Endometrium (tissue), 2 donors: ENCODE measurements around the gene PRKCH.

Source experiments
- FAIRE-seq: peaks from 2 replicates; lab custom pipeline; 2012; peaks lifted over from hg19 to GRCh38; lab: Jason Lieb, UNC
- donor health status: control.
- donor health status: control.

The PRKCH gene

DNA sequence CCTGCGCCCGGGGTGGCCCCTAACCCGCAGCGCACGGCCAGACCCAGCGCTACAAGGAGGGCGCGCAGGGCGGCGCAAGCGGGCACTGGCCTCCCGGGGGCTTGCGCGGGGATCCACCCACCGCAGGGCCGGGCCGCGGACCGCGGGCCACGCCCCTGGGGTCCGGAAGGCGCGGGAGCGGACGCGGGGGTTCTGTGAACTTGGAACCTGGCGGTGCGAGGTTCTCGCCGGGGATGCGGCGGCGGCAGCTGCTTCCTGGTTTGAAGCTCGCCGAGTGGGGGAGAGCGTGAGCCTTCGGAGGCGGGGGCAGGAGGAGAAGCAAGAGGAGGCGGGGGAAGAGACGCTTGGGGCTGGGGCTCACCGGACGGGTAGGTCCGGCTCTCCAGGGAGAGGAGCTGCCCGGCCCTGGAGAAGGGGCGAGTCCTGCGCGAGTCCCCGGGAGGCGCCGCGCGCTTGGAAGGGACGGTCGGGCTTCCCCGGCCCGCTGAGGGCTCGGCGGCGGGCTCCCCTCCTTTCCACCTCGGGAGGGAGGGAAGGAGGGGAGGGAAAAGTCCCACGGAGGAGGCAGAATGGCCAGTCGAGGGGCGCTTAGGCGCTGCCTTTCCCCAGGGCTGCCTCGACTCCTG lies at the start of gene PRKCH:
PRKCH (plus strand) TSS at position 195 of the 626 bp plus-strand sequence. CDS start 523 bp downstream, outside the sequence.
- FAIRE-seq, result no peak

DNA sequence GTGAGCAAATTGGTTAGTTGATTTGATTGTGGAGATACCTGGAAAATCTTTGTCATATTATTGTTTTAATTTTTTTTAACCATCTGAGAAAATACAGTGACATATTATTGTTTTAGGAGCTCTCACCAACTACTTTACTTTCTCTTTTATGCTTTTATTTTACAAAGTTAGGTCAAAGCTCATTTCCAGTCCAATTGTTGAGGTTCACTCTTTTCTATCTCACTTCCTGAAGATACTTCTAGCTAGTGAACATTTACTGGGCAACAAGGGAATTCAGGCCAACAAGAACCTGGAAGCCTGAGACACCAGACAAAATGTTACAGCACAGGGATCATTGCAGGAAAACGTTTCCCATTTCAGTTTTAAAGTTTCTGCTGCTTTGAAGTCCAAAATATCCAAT lies 44.1 kb upstream of the PRKCH start:
- no peak for FAIRE-seq

DNA sequence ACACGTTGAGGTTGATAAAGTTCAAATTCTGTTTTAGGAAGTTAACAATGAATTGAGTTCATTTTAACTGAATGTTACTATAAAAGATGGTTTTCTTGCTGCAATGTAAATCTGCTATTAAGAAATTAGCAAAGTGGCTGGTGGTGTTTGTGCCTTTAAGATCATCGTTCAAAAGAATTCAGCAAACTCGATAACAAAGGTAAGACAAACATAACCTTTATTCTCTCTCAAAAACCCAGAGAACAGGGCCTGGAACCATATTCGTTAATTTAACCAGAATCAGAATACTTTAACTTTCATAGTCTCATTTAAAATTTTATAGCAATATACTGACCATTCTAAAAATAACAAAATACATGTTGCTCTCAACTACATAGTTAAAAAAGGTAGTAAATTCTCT lies 43.6 kb upstream of the PRKCH start:
- FAIRE-seq, result no peak

DNA sequence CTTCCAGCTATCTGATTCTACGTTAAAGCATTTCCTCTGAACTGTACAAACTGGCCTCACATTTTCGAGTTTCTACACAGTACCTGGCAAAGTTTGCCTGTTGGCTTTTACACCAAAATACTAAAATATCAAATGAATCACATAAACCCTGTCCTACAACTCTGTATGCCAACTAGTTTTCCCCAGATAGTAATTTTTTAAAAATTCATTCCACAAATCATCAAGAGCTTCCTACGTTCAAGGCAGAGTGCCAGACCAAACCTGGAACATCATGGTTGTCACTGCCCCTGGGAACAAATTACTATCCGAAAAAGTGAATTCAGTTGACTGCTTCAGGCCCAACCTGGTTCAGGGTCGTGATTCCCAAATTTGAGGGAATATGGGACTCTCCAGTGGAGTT lies 42.3 kb upstream of the PRKCH start:
- no peak for FAIRE-seq

DNA sequence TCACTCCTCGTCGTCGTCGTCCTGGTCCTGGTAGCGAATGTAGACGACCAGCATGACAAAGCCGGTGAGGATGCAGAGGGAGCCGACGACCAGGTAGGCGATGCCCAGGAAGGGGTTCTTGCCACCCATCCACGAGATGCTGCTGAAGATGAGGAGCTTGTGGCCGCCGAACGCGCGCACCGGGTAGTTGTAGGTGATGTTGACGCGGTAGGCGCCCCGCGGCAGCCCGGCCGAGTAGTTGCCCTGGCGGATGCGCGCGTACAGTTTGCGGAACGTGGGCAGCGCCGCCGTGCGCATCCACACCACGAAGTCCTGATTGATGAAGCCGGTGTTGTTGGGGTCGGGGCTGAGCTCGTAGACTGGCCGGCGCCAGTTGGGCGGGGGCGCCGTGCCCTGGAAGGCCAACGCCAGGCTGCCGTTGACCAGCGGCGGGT lies 41.3 kb upstream of the PRKCH start:
- no peak for FAIRE-seq

DNA sequence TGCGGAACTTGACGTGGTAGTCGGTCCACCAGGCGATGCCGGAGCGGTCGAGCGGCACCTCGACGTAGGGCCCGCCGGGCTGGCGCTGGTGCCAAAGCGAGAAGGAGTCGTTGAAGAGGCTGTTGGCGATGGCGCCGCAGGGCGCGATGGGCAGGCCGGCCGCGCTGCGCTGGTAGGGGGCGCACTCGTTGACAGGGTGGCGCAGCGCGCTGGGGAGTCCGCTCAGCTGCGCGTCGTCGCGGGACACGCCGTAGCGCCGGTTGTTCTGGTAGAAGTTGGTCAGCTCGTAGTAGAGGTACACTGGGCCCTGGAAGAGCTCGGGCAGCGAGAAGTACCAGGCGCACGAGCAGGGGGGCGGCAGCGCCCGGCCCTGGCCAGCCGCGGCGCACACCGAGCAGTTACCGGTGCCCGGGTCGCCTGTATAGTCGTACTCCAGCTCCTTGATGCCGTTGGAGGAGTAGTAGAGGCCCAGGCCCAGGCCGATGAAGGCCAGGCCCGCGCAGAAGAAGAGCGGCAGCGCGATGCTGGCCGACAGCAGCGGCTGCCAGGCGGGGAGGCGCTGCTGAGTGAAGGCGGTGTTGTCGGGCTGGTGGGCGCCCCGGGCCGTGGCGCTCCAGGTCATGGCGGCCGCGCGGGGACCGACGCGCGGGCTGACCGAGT lies 40.7 kb upstream of the PRKCH start:
- FAIRE-seq, result no peak

DNA sequence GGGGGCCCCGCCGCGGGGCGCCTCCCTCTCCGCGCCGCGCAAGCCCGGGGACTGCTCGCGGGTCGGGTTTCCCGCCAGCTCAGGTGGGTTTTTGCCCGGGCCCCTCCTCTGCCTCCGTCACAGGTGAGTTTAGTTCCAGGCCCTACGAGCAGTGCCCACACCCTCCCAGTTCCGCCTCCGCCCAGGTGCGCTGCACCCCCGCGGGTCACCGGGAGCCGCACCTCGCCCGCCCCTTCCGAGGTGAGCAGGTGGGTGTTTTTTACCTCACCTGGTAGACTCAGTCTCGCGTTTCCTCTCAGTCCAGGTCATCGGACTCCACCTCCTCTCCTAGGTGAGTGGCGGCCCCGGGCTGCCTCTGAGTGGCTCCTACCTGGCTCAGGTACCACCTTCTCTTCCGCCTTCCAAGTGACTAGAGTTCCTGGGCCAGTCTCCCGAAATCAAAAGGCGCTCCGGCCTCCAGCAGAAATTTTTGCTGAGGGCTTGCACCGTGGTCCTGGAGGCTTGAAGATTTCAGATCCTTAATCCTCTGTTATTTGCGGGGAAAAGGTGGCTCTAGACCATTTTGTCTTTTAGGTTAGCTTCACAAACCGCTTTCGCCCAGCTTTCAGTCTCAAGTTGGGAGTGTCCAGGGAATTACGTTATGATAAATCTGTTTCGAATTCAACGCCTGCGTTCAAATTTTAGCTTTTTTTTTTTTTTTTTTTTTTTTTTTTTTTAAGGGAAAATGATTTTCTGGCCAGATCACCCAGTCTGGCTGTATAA lies 40.0 kb upstream of the PRKCH start, which contains the start of gene TMEM30B:
TMEM30B (minus strand) TSS at position 153 of the 762 bp plus-strand sequence. CDS start 191 bp downstream, outside the sequence.
- FAIRE-seq, result no peak

DNA sequence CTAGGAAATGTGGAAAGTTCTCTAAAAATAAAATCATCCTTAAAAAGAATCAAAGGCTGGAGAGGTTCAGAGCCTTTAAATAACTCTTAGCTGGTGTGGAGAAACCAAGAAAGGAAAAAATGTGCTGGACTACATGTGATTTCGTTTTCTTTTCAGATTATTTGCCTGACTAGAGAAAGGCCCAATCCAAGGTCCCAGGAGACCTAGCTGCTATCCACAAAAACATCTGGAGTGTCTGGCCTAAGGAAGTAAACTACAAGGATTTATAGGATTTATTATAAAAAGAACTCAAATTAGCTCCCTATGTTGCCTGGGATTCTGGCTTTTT lies 39.5 kb upstream of the PRKCH start:
- no peak for FAIRE-seq

DNA sequence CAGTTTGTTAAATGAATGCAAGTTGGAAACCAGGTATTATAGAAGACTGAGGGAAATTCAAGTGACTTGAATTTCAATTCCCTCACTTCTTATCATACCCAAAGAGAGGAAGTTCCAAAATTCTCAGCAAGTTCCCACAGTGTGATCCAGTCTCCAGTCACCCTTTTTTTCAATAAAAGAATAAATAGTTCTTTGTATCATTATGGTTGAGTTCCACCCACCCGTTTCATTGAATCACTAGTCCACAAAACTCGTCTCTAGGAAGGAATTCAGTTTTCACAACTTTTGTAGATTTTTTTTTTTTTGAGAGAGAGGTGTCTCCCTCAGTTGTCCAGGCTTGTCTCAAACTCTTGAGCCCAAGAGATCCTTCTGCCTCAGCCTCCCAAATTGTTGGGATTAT lies 38.6 kb upstream of the PRKCH start:
- FAIRE-seq, result no peak

DNA sequence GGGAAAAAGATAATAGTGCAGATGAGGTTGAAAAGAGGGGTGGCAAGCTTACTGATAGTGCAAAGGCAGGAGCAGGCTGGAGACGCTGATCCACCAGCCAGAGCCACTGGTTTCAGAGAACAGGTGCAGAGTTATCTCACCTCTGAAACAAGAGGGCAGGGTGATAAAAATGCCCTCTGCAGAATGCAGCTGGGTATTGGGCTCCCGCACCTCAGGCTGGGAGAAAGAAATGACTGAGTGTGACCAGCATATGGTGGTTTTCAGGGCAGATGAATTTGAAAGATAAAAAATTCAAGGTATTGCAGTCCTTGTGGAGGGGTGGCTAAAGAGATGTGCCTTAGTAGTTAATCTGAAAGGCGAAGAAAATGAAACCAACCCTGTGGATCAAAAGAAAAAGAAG lies 37.4 kb upstream of the PRKCH start:
- FAIRE-seq, result no peak

DNA sequence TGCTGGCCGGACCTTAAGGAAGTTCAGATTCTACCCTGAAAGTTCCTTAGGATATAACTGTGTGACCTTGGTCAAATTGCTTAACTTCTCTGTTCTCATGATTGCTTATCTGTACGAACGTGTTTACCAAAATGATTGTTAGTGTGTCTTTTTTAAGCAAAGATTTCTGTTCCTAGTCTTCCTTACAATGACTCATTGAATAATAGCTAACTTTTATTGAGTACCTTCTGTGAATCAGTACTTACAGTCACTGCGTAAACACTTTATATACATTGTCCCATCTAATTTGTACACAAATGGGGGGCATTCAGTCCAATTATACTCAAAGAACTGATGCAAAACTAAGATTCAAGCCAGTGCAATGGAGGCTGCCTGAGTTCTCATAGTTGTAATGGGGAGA lies 36.0 kb upstream of the PRKCH start:
- FAIRE-seq, result no peak

DNA sequence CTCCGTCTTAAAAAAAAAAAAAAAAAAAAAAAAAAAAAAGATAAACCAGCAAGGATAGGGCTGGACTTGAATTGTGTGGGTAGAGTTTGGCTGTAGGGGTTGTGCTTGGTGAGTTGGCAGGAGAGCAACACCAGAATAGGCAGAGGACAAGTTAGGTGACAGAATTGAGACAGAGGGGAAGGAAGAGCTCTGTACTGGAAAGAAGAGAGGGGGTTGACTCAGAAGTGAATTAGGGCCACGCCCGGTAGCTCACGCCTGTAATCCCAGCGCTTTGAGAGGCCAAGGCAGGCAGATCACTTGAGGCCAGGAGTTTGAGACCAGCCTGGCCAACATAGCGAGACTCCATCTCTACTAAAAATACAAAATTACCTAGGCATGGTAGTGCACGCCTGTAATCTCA lies 34.2 kb upstream of the PRKCH start:
- FAIRE-seq, result no peak

DNA sequence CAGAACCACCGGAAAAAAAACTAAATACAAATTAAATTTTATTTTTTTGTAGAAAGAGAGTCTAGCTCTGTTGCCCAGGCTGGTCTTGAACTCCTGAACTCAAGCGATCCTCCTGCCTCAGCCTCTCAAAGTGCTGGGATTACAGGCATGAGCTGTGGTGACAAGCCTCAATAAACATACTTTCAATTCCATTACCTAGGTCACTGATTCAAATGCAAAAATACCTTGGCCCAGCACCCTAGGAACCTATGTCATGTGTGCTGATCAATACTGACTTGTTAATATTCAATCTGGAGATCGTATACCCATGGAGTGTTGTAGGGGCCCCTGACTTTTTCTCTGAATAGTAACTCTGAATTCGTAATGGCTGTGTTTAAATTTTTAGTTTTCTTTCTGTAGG lies 33.2 kb upstream of the PRKCH start:
- FAIRE-seq, result no peak

DNA sequence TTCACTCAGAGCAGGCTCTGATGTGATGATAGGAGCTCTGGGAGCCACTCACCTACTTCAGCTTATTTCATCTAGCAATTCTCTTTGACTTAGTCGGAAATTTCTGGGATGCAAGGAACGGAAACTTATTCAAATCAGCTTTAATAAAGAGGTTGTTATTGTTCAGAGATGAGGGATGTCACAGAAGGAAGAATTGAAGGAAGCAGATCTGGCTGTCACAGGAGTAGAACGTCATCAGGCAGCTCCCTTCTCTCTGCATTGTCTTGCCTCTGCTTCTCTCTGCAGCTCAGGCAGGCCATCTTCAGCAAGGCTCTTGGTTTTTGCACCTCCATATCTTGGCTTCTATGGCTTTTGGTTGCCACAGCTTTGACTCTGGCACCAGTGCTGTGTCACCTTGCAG lies 32.7 kb upstream of the PRKCH start:
- FAIRE-seq, result no peak

DNA sequence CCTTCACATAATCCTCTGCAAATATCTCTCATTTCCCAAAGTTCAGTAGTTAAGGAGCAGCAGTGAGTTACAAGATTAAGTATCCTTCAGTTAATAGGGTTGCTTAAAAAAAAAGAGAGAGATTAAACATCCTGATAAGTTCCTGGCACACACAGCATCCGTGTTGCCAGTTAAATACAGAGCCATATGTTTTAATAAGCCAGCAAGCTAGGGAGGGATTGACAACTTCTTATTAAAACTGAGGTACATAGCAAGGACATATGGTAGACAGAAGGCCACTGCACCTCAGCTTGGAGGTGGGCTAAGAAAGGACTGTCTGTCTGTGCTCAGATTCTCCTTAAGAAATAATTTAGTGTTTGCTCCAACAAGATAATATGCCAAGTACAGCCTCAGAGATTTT lies 30.7 kb upstream of the PRKCH start:
- FAIRE-seq, result no peak

DNA sequence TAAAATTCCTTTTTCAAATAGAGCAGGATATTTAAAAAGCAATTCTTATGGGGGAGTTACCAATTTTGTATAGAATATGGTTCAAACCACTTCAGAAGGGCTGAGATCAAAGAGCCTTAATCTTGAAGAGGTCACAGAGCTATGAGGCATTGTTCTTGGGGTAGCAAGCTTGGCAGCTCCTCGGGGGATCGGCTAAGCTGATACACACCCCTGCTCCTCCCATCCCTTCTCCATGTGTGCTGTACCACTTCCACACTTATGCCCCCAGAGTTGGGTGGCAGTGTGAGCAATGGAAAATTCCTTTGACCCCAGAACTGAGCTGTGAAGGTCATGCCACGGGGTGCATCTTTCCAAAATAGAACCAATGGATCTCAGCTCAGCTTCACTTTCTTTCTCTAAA lies 25.2 kb upstream of the PRKCH start:
- no peak for FAIRE-seq

DNA sequence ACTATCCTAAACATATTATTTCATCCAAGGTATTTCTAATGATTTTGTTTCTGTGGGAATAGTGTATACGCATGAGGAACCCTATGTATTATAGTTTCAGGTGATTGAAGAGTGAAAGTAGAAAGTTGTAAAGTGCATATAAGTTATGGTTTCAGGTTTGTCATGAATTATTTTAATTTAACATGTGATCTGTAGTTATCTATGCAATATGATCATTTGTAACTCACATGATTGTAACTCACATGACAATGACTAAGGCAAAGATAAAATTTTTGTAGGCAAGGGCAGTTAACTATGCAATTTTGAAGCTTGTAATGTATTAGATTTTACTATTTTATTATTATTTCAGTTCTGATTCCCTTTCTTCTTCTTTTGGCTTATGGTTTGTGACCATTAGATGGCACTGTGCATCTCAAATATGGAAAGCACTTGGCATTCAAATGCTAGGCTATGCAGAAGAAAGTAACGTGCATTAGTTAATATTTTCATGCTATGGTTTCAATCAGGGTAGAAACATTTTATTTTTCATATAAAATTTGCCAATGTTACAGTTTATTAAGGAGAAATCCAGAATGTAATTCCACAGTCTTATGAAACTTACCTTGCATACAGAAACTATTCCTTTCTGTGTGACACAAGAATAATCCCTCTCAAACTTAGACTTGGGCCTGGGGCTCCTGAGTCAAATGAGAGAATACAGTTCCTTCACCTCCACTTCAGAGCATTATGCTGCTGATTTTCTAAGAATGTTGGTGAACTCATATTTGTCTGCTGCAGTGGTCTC lies 24.5 kb upstream of the PRKCH start:
- FAIRE-seq, result peak; percentile 69

DNA sequence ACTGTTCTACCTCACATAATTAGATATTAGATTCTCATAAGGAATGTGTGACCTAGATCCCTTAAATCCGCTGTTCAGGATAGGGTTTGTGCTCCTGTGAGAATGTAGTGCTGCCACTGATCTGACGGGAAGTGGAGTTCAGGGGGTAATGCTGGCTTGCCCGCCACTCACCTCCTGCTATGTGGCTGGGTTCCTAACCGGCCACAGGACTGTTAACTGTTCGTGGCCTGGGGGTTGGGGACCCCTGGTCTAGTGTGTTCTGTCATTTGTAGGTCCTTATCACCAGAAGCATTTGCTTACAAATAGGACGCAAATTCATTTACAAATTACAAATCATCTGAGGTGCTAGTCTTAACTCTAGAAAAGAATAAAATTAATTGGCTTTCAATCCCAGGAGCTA lies 23.8 kb upstream of the PRKCH start:
- FAIRE-seq, result no peak

DNA sequence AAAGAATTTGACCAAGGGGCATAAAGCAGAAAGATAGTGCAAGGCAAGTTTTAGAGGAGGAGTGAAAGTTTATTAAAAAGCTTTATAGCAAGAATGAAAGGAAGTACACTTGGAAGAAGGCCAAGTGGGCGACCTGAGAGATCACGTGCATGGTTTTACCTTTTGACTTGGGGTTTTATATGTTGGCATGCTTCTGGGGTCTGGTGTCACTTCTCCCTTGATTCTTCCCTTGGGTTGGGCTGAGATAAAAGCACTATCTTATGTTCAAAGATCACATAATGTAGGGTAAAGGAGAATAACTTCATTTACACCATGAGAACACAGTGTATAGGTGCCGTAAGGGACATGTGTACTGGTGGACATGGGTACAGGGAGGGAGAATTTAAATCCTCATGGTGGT lies 22.6 kb upstream of the PRKCH start:
- no peak for FAIRE-seq

DNA sequence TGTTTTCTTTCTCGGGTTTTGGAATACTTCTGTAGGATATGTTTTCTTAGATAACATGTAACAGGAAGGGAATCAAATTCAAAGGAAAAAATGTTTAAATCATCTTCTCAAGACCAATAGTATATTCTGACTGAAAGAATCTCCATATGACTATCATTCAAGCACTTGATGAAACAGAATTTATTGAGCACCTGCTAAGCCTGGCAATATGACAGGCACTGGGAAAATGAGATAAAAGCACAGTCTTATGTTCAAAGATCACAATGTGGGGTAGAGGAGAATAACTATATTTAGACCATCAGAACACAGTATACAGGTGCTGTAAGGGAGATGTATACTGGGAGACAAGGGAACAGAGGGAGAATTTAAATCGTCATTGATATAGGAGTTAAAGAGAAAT lies 21.2 kb upstream of the PRKCH start:
- FAIRE-seq, result no peak

DNA sequence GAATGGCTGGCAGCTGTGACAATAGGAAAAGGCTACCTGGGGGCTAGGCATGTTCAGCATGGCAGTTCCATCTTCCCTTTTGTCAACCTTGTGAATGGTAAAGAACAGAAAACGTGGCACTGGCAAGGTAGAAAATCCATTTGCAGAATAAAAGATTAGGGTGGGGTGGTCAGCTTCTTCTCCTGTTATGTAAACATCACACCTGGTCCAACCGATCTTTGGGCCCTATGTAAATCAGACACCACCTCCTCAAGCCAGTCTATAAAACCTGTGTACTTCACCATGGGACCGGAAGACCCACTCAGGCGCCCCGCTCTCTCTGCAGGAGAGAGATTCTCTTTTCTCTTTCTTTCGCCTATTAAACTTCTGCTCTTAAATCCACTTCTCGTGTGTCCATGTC lies 20.6 kb upstream of the PRKCH start:
- no peak for FAIRE-seq

DNA sequence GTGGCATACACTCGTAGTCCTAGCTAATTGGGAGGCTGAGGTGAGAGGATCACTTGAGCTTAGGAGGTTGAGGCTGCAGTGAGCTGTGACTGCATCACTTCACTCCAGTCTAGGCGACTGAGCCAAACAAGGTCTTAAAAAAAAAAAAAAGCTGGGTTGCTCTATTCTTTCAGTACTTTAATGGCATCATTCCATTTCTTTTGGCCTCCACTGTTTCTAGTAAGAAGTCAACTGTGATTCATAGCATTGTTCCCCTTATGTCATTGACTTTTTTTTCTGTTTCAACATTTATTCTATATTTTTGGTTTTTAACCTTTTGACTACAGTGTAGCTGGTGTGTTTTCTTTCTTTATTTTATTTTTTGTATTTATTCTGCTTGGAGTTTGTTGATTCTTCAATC lies 16.7 kb upstream of the PRKCH start:
- FAIRE-seq, result no peak

DNA sequence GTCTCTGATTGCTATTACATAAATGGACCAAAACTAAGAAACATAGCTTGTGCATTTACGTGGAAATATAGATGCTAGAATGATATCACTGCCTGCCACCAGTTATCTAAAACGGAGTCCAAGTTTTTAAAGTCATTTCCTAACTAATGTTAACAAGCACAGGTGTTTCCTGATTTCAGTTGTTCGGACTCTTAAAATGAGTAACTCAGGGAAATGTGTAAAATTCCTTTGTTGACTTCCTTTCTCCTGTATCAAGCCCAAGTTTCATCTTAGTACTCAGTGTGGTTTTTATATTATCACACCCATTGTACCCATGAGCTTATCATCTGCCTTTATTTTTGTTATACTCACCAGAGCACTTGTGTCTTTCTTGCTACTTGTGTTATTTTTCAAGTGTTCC lies 13.2 kb upstream of the PRKCH start:
- FAIRE-seq, result no peak
